Kidney epithelial cell (primary cell): ENCODE measurements around the gene U2AF1L4. TPM values are rescaled to one million over a fixed set of nuclear protein-coding genes. Genes with fewer than 3 reads are reported as not detected.

Source experiments
- DNase-seq: peaks from one replicate; pipeline ENCODE4 v3.0.0-alpha.2; 2010; ENCODE audit warnings: low read depth
- H3K27me3 ChIP-seq: 2 replicates; pipeline ENCODE4 v1.6.0; 2011; ENCODE audit warnings: low read length; ENCODE audit not compliant: control insufficient read depth, insufficient read depth
- H3K36me3 ChIP-seq: 2 replicates; pipeline ENCODE4 v1.5.1; 2011; ENCODE audit warnings: low read length; ENCODE audit not compliant: control insufficient read depth, insufficient read depth
- H3K4me3 ChIP-seq: 2 replicates; pipeline ENCODE4 v1.5.1; 2011; ENCODE audit warnings: low read depth, mild to moderate bottlenecking, control low read depth, low read length
- total RNA-seq: library from RNA; depleted of rRNA; stranded (reverse); fragments of >200 nt; gene quantifications from 2 replicates; pipeline ENCODE4 v1.2.3, GENCODE V29; 2015
- TF ChIP-seq, protein P1 (sequence below): IDR thresholded peaks from 2 replicates; pipeline ENCODE4 v1.5.1; 2011; ENCODE audit warnings: mild to moderate bottlenecking, moderate library complexity, low read length, control low read depth, inconsistent platforms; ENCODE audit not compliant: insufficient read depth, poor library complexity, severe bottlenecking

U2AF1L4 gene
- total RNA-seq, 1 donor from 2014 or later: 15.5 TPM

DNA sequence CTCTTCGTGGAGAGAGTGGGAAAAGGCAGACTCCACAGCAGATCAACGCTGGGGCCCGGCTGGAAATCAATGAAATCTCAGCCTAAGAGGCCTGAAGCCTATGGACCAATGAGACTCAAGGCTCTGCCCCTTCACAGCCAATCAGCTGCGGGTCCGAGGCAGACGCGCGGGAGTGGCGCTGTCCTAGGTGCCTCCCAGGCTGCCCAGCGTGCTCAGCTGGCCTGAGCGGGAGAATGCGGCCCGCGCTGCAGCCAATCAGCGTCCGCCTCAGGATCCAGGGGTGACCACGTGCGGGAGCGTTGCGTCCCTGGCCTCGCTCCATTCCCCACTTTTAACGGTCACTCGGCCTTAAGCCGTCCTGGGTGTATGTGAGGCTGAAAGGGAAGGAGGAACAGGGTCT is 41.0 kb downstream of the U2AF1L4 start, which contains the start of gene ZBTB32:
ZBTB32 (plus strand) TSS at position 341 of the 400 bp plus-strand sequence. CDS start 10,069 bp downstream, outside the sequence.
- TF ChIP-seq, protein P1, sequence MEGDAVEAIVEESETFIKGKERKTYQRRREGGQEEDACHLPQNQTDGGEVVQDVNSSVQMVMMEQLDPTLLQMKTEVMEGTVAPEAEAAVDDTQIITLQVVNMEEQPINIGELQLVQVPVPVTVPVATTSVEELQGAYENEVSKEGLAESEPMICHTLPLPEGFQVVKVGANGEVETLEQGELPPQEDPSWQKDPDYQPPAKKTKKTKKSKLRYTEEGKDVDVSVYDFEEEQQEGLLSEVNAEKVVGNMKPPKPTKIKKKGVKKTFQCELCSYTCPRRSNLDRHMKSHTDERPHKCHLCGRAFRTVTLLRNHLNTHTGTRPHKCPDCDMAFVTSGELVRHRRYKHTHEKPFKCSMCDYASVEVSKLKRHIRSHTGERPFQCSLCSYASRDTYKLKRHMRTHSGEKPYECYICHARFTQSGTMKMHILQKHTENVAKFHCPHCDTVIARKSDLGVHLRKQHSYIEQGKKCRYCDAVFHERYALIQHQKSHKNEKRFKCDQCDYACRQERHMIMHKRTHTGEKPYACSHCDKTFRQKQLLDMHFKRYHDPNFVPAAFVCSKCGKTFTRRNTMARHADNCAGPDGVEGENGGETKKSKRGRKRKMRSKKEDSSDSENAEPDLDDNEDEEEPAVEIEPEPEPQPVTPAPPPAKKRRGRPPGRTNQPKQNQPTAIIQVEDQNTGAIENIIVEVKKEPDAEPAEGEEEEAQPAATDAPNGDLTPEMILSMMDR: no peak
- Histone ChIP-seq H3K4me3 (no peak within 1 kb of the TSS), H3K36me3 (no peaks in the 10 kb centered on the region), H3K27me3 (peaks cover 4% of the 10 kb centered on the region)
- no peak for DNase-seq

DNA sequence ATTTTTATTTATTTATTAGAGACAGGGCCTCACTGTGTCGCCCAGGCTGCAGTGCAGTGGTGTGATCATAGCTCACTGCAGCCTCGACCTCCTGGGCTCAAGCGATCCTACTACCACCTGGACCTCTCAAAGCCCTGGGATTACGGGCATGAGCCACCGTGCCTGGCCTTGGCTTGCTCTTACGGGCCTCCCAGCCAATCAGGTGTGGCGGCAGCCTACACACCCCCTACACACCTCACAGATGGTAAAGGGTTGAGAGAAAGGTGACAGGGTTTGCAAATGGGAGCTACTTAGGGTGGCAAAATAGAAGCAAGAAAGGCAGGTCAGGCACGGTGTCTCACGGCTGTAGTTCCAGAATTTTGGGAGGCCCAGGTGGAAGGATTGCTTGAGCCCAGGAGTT is 41.9 kb downstream of the U2AF1L4 start:
- peaks cover 4% of the 10 kb centered on the region for H3K27me3 ChIP-seq
- no peak overlapping the region for H3K4me3 ChIP-seq
- TF ChIP-seq, protein P1: no peak
- H3K36me3 ChIP-seq: no peaks in the 10 kb centered on the region
- no peak for DNase-seq

DNA sequence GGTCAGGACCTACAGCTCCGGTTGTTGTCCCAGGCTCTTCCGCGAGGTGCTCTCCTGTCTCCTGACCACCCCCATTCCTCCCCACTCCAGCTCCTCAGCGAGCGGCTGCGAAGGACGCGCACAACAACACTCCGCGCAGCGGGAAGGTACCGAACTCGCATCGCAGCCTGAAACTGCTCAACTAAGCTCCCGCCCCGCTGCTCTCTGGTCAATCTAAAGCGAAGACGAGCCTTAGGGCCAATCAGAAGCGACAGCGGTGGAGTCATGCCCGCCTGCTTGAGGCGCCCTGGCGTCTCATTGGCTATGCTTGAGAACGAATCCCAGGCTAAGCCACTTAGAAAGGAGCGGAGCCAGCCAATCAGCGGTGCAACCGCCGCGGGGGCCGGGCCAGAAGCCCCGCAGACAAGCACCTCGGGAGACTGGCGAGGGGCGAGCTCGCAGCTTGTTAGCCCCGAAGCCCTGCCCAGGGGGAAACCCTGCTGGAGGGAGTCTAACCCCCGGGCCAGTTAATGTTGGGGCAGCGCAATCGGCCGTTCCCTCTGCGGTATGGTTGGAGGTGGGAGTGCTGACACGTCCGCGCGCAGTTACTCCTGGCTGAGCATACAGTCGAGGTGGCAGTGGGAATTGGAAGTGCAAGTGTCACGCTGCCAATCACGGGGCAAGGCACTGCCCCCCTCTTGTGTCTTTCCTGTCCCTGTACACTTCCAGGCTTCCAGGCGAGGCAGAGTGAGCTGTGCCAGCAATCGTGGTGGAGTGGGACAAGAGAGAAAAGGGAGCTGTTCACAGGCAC is 42.8 kb downstream of the U2AF1L4 start:
- DNase-seq: peak; percentile 93
- Histone ChIP-seq H3K27me3 (peaks cover 4% of the 10 kb centered on the region), H3K4me3 (peak overlapping the region; percentile 38), H3K36me3 (no peaks in the 10 kb centered on the region)
- TF ChIP-seq, protein P1: no peak

DNA sequence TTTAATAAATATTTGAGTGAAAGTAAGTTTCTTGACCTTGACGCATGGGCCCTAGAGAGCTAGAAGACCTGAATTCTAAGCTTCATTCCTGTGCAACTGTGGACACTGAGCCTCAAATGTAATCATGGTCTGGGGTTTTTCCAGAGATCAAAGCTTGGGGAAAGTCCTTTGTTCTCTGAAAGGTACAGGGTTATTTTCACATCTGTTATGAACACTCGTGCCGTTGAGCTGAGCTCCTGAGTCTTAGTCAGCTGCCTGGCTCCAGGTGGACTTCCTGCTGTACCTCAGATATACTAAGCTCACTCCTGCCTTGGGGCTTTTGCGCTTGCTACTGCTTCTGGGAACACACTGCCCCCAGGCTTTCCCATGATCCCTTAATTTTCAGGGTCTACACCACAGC is 48.4 kb downstream of the U2AF1L4 start:
- TF ChIP-seq, protein P1: no peak
- DNase-seq: no peak
- Histone ChIP-seq H3K27me3 (no peaks in the 10 kb centered on the region), H3K36me3 (no peaks in the 10 kb centered on the region), H3K4me3 (no peak overlapping the region)

DNA sequence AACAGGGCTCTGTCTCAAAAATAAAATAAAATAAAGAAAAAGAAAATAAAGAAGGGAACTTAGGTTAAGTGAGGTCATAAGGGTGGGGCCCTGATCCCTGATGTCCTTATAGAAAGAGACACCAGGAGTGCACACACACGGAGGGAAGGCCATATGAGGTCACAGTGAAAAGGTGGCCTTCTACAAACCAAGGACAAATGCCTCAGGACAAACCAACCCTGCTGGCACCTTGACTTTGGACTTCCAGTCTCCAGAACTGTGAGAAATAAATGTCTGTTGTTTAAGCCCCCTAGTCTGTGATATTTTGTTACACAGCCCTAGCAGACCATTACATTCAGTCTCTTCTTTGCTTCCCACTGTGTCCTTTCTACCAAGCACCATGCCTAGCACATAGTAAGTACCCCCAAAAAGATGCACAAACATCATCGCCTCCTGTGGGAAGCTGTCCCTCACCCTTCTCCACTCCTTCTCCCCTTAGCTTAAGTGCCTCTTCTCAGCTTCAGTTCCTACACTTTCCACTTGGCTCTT is 49.3 kb downstream of the U2AF1L4 start:
- TF ChIP-seq, protein P1: no peak
- Histone ChIP-seq H3K27me3 (no peaks in the 10 kb centered on the region), H3K36me3 (no peaks in the 10 kb centered on the region), H3K4me3 (no peak overlapping the region)
- no peak for DNase-seq
